H1 (cell line): ENCODE results near the gene RAD23A. TPM values are rescaled to one million over a fixed set of nuclear protein-coding genes. Genes with fewer than 3 reads are reported as not detected.
A peak's percentile ranks its signal among the peaks of the same experiment; 100 is the strongest.

Source experiments
- FOSL1 ChIP-seq: IDR thresholded peaks from 2 replicates; pipeline ENCODE4 v1.6.1; 2011; ENCODE audit warnings: mild to moderate bottlenecking, low read depth, low read length, moderate library complexity; ENCODE audit not compliant: insufficient read depth
- HDAC2 ChIP-seq, 2 experiments: fragments of 300-600 bp in 1 of 2; sonication (generic) in 1 of 2; IDR thresholded peaks; 2 replicates each; pipeline ENCODE4 v1.6.1; 2011 to 2012; ENCODE audit warnings: low read depth in 2 of 2, low read length in 2 of 2, mild to moderate bottlenecking in 2 of 2, moderate library complexity in 2 of 2, borderline replicate concordance in 1 of 2, inconsistent platforms in 1 of 2
- HDAC6 ChIP-seq: IDR thresholded peaks from one replicate; pipeline ENCODE4 v1.7.1; 2012; ENCODE audit warnings: low read depth, mild to moderate bottlenecking, inconsistent platforms, low read length, moderate library complexity
- NANOG ChIP-seq: IDR thresholded peaks from 2 replicates; pipeline ENCODE4 v1.6.1; 2011; ENCODE audit warnings: low read length, low read depth, mild to moderate bottlenecking, inconsistent platforms; ENCODE audit not compliant: insufficient read depth, poor library complexity, severe bottlenecking
- RXRA ChIP-seq: IDR thresholded peaks from 2 replicates; pipeline ENCODE4 v1.6.1; 2011; ENCODE audit warnings: low read depth, mild to moderate bottlenecking, low read length, moderate library complexity; ENCODE audit not compliant: insufficient read depth
- TBP ChIP-seq: IDR thresholded peaks from 2 replicates; pipeline ENCODE4 v1.6.1; 2011; ENCODE audit warnings: low read depth, low read length, improper control_type of control experiment
- TEAD4 ChIP-seq: IDR thresholded peaks from 2 replicates; pipeline ENCODE4 v1.6.1; 2012; ENCODE audit warnings: low read depth, low read length, inconsistent platforms, mixed read lengths
- polyA plus RNA-seq, 7 experiments: library from polyadenylated mRNA; depleted of rRNA in 3 of 7; stranded (reverse) in 5 of 7; unstranded in 2 of 7; fragments of >200 nt in 5 of 7; fragments of 200-250 nt in 2 of 7; gene quantifications; 1 replicate in 5 of 7; 2 replicates in 1 of 7; 4 replicates in 1 of 7; pipeline versions ENCODE4 v1.2.1 to v1.2.3, GENCODE V29; 2011 to 2013; ENCODE audit warnings: missing spikeins in 2 of 7, mixed read lengths in 2 of 7
- total RNA-seq: library from RNA; stranded (reverse); fragmentation: NEBNext Ultra II Directional; extraction: Animal tissue kit (Norgen Biotek cat#: 25700); gene quantifications from 2 replicates; pipeline ENCODE4 v1.2.1, GENCODE V29; 2021
- TF ChIP-seq, protein P1 (sequence below), 3 experiments: IDR thresholded peaks; 1 replicate in 2 of 3; 2 replicates in 1 of 3; pipeline versions ENCODE4 v1.5.1 to v1.6.1; 2011; ENCODE audit warnings: low read length in 3 of 3, mild to moderate bottlenecking in 3 of 3, inconsistent platforms in 2 of 3, low read depth in 1 of 3, moderate library complexity in 1 of 3; ENCODE audit not compliant: insufficient read depth in 1 of 3; ENCODE audit errors: control extremely low read depth in 1 of 3

The RAD23A gene
- total and polyA plus RNA-seq, 2 of the 8 experiments (the other 6 are each of a cell fraction or from before 2014, with no cell fraction given) = 40.0 to 76.1 TPM

DNA sequence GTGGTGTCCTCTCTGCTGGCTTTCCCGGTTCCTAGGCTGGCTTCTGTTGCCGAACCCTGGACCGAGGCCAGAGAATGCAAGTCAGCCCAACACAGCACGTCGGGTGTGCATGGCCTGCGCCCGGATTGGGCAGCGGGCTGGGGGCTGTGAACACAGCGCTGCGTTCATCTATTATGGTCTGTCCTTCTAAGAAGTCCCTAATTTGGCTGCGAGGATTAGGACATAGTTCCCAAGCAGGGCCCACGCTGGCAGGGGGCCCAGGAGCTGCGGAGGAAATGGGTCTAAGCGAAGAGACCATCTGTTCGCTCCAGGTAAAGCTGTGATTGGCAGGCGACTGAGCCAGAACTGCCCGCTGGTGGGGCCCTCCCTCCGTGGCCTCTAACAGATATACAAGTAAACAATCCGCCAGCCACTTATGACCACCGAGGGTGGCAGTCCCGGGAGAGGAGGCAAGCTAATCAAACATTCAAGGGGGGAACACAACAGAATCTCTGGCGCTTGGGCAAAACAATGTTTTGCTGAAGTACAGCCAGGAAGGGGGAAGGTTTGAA lies 32.6 kb upstream of the RAD23A start (continued):
- TF ChIP-seq NANOG = peak; percentile 5
- no peak for TF ChIP-seq TEAD4
- TF ChIP-seq FOSL1 = no peak
- TF ChIP-seq TBP = peak; percentile 19; the same call in 1 of the 2 replicates
- TF ChIP-seq, protein P1, sequence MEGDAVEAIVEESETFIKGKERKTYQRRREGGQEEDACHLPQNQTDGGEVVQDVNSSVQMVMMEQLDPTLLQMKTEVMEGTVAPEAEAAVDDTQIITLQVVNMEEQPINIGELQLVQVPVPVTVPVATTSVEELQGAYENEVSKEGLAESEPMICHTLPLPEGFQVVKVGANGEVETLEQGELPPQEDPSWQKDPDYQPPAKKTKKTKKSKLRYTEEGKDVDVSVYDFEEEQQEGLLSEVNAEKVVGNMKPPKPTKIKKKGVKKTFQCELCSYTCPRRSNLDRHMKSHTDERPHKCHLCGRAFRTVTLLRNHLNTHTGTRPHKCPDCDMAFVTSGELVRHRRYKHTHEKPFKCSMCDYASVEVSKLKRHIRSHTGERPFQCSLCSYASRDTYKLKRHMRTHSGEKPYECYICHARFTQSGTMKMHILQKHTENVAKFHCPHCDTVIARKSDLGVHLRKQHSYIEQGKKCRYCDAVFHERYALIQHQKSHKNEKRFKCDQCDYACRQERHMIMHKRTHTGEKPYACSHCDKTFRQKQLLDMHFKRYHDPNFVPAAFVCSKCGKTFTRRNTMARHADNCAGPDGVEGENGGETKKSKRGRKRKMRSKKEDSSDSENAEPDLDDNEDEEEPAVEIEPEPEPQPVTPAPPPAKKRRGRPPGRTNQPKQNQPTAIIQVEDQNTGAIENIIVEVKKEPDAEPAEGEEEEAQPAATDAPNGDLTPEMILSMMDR (IDR thresholded peaks at IDR 0.05; ENCODE audit: control extremely low read depth in 1 of 3, insufficient read depth in 1 of 3, low read depth in 1 of 3, low read length in 3 of 3) = no peak
- no peak for TF ChIP-seq HDAC6
- TF ChIP-seq HDAC2 (IDR thresholded peaks at IDR 0.05; ENCODE audit: borderline replicate concordance in 1 of 2, low read depth in 2 of 2, low read length in 2 of 2) = no peak
- TF ChIP-seq RXRA = no peak
